Retina (tissue), 1 donor: ENCODE measurements around the gene GCSAML.
"Not testable (repeated sequence)": the region's sequence is repeated elsewhere in the genome, so short reads cannot be mapped to it uniquely, and the experiment has no call there.

Source experiments
- DNase-seq: peaks from one replicate; pipeline ENCODE4 v3.0.0-alpha.2; 2016

The GCSAML gene

GRCh38 chr1:247548769-247549182 lies at the start of gene GCSAML:
GCSAML (plus strand) TSS chr1:247549134; CDS start chr1:247549192, 58 bp downstream.
- no peak for DNase-seq

- no peak for DNase-seq
Observed at GRCh38 chr1:247500865-247501264, 48.1 kb upstream of the GCSAML start.

- DNase-seq = no peak
Observed at GRCh38 chr1:247506831-247507230, 42.1 kb upstream of the GCSAML start.

GRCh38 chr1:247517795-247518612 lies 30.9 kb upstream of the GCSAML start:
- peak; percentile 23 for DNase-seq

- DNase-seq = no peak
Observed at GRCh38 chr1:247518613-247518891, 30.4 kb upstream of the GCSAML start.

- not testable (repeated sequence) for DNase-seq
Observed at GRCh38 chr1:247521886-247522285, 27.0 kb upstream of the GCSAML start.

- DNase-seq = no peak
Observed at GRCh38 chr1:247528812-247529474, 20.0 kb upstream of the GCSAML start.

GRCh38 chr1:247529771-247530355 lies 19.1 kb upstream of the GCSAML start:
- DNase-seq = no peak

GRCh38 chr1:247530785-247531184 lies 18.1 kb upstream of the GCSAML start:
- DNase-seq = peak; percentile 41

- DNase-seq = no peak
Observed at GRCh38 chr1:247531937-247532336, 17.0 kb upstream of the GCSAML start.

GRCh38 chr1:247535402-247535801 lies 13.5 kb upstream of the GCSAML start:
- no peak for DNase-seq

GRCh38 chr1:247536340-247536739 lies 12.6 kb upstream of the GCSAML start, which contains the start of gene OR2C3:
OR2C3 (minus strand) TSS chr1:247536440; CDS start chr1:247532511, 3,929 bp downstream.
- no peak for DNase-seq

- no peak for DNase-seq
Observed at GRCh38 chr1:247538561-247538960, 10.4 kb upstream of the GCSAML start.

- no peak for DNase-seq
Observed at GRCh38 chr1:247539215-247539614, 9.7 kb upstream of the GCSAML start.

GRCh38 chr1:247540581-247540980 lies 8.4 kb upstream of the GCSAML start:
- no peak for DNase-seq

- DNase-seq = no peak
Observed at GRCh38 chr1:247542811-247543210, 6.1 kb upstream of the GCSAML start.

- no peak for DNase-seq
Observed at GRCh38 chr1:247548092-247548491, 842 bp upstream of the GCSAML start.

- DNase-seq = no peak
Observed at GRCh38 chr1:247551721-247552120, 2.8 kb downstream of the GCSAML start.

- DNase-seq = no peak
Observed at GRCh38 chr1:247552231-247552630, 3.3 kb downstream of the GCSAML start.

GRCh38 chr1:247557926-247558674 lies 9.2 kb downstream of the GCSAML start:
- no peak for DNase-seq

- DNase-seq = no peak
Observed at GRCh38 chr1:247561711-247562110, 12.8 kb downstream of the GCSAML start.

- DNase-seq = no peak
Observed at GRCh38 chr1:247562198-247562597, 13.3 kb downstream of the GCSAML start.

- DNase-seq = no peak
Observed at GRCh38 chr1:247574236-247574635, 25.3 kb downstream of the GCSAML start.
